GM18951 (cell line): ENCODE results near the gene LANCL1.
"Not testable (repeated sequence)": the region's sequence is repeated elsewhere in the genome, so short reads cannot be mapped to it uniquely, and the experiment has no call there.

Experiments
- POLR2A ChIP-seq: IDR thresholded peaks from 4 replicates; pipeline ENCODE4 v1.6.1; 2011; ENCODE audit warnings: mild to moderate bottlenecking; ENCODE audit not compliant: insufficient read length, insufficient read depth; ENCODE audit errors: extremely low read depth
- in situ Hi-C: fragments of 300-500 bp; cut with MboI; formaldehyde crosslinking; loops from one replicate; pipeline ENCODE4 v1.12.0; 2022; ENCODE audit warnings: low sequenced_read_pairs, mixed read lengths, inconsistent platforms; ENCODE audit not compliant: unreplicated experiment

Gene LANCL1

DNA sequence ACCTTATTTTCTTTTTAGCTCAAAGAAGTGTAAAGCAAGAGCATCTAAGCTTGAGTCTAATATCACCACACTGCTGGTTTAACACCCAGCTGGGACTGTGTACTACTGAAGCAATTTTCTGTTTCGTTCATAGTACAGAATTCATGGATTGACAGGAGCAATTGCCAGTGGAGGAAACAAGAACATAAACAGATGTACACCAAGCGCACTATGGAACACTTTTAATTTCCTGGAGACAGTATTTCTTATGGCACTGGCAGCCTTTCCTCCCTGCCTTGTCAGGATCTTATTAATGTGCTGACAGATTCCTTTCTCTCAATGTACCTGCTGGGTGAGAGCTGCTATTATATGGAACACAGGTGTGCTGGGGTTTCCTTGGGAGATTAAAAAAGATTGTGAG lies 4.2 kb upstream of the LANCL1 start:
- in situ Hi-C loops, result no loop called here
- no peak for TF ChIP-seq POLR2A

DNA sequence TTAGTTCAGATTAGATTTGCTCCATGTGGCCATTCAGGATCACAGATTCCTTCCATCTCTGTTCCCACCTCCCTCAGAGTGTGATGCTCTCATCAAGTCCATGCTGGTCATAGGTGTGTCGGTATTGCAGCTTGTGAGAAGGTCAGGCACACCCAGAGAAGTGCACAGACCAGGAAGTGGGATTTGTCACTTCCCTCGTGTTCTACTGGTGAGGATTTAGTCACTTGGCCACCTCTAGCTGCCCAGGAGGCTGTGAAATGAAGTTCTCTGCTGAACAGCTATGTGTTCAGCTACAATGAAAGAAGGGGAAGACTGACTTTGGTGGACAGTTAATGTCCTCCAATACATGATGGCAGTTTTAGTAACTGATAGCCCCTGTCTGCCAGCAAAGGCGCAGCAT lies 3.5 kb upstream of the LANCL1 start:
- in situ Hi-C loops, result no loop called here
- TF ChIP-seq POLR2A, result no peak

DNA sequence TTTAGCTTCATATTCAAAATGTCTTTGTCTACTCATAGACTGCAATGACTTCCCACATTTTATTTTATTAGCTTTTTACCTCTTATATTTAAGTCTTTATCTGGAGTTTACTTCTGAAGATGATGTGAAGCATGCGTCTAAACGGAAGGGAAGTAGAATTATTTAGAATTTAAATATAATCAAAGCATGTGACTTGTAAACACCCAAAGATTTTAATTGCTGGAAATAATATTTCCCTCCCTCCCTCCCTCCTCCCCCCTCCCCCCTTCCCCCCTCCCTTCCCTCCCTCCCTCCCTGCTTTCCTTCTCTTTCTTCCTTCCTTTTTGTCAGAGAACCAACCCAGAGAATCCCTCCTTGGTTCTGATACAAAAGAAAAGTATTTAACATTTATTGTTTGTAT lies 2.1 kb upstream of the LANCL1 start:
- TF ChIP-seq POLR2A, result no peak
- in situ Hi-C loops, result no loop called here

DNA sequence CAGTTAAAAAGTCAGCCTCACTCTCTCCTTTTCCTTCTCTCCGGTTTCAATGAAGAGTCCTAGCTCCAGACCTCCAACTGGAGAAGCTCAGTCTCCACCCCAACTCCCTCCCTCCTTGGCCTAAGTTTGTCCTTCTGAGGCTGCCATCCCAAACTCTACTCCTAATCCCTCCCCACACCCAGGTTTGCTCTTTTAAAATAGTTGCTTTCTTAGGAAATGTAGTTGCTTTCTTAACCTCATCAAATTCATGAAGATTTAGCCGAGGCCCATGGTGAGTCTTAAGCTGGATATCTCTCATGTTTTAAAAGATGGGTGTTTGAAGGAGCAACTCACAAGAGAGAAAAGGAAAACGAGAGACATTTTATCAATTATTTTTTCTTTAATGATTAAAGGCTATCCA lies 937 bp upstream of the LANCL1 start:
- TF ChIP-seq POLR2A, result no peak
- in situ Hi-C loops, result no loop called here

DNA sequence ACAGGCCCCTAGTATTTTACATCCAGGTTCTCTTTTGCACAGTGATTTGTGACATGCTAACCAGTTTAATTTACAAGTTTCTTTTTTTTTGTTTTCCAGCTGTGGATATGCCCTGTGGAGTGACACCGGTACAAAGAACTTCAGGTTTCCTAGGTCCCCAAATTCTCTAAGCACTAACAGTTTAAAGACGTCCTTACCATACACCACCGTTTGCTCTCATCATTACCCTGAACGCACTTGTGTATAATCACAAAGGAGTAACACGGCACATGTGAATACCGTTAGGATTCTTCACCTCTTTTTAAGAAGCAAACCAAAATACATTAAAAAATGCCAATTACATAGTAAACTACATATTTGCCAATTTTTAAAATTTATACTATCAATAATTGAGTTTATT lies 853 bp downstream of the LANCL1 start:
- TF ChIP-seq POLR2A, result no peak
- in situ Hi-C loops, result no loop called here

DNA sequence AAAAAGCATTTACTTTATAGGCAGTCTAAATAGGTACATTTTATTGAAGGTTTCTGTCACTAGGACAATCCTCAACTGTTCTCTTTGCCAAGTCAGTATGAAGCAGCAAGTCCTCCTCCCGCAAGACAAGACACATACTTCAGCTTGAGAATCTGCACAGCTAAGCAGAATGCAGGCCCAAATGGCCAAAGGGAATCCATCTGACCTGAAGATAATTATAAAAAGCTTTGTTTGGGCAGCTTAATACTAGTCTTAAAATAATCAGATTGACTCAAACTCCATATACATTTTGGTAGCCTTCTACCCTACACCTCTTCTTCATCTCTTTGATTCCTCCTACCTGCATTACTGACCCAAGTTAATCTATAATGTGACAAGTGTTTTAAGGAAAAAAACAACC lies 1.8 kb downstream of the LANCL1 start:
- no peak for TF ChIP-seq POLR2A
- in situ Hi-C loops, result no loop called here

DNA sequence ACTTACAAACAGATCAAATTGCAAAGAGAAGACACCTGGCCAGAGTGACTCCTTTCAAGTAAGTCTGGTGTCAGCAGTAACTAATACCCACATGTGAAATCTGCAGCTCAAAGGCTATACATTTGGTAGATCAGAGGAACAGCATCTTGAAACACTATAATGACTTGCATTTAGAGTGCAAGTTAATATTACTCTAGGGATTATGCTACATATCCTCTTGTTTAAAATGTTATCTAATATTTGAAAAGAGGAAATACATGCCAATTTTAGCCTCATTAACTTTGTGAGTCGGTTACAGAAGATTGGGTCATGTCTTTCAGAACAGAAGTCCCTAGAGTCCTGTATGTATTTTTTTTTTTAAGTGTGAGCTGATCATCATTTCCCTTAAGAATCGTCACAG lies 15.2 kb downstream of the LANCL1 start:
- in situ Hi-C loops, result no loop called here
- no peak for TF ChIP-seq POLR2A

DNA sequence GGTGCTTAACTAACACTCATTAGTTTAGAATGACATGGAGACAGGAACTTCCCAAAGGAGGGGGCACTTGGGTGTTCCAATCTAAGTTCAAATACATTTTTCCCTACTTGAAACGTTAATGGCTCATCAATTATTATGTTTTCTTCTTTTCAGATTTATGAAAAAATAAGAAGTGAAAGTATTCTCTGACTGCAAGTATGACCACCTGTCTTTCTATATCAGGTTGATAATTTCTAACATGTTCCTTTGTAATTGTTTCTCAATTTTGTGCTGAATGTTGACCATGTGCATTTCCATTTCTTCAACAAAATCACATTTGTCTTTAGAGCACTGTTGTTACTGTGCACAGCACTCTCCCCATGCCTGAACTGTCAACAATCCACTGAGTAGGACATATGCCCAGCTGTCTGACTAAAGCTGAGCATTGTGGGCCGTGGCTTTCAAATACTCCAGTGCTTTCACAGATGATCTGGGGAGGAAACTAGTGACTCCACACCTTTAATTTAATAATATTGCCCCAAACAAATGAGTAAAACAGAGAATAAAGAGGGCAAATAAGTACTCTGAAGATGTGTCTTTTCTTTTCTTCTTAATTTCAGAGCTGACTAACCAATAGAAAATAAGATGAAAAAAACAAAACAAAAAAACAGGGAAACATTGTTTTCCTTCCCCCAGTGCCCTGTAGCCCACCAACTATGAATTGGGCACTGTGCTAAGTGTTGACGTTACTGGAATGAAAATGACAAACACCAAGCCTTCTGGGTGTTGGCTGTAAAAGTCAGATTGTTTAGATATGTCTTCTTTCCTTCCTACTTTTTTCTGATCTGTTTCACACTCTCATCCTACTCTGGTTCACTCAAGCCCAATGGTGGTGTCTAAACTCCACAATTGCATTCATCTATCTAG lies 16.0 kb downstream of the LANCL1 start:
- TF ChIP-seq POLR2A, result no peak

DNA sequence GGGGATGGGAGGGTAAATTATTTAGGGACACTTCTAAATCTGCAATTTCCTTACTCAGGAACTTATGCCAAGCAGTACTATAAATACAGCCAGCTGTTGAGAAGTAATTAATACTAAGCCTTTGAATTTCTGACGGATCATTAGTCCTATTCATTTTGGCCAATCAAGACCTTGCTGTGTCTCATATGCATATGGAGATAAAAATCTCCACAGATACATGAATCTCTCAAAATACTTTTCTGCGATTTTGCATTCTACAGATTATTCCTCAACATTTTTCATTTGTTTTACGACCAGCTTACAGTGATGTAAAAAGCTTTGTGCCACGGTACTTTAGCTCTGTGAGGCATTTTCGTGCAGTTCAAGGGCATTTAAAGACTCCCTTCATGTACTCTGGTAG lies 16.7 kb downstream of the LANCL1 start:
- in situ Hi-C loops, result no loop called here
- TF ChIP-seq POLR2A, result no peak

More for the DNA sequence above, 16.0 kb downstream of the LANCL1 start:
- in situ Hi-C loops, result no loop called here

DNA sequence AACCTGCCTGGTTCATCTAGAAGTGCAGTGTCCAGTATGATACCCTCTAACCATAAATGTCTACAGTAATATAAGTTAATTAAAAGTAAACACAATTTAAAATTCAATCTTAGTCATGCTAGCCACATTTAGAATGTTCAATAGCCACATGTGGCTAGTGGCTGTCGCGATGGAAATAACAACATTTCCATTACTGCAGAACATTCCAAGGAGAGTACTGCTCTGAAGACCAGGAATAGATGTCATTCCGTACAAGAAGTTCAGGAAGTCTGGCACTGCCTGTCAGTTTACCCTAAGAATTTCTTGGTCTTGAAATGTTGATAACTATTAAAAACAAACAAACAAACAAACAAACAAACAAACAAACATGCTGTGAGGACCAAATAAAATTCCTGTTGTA lies 17.2 kb downstream of the LANCL1 start:
- no peak for TF ChIP-seq POLR2A
- in situ Hi-C loops, result no loop called here

DNA sequence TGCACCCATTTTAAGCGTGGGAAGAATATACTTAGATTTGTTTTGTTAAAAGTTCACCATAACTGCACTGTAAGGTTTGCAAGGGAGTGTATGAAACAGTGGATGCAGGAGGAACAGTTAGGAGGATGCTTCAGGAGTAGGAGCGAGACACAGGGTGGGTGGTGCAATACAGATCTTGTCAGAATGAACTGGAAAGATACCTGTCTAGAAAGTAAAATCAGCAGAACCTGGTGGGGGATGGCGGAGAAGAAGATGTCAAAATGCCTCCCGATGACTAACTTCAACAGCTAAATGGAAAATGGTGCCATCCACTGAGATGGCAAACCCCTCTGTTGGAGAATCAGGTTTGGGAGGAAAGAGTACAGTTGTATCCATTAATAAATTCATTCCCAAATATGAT lies 18.2 kb downstream of the LANCL1 start:
- in situ Hi-C loops, result no loop called here
- no peak for TF ChIP-seq POLR2A

DNA sequence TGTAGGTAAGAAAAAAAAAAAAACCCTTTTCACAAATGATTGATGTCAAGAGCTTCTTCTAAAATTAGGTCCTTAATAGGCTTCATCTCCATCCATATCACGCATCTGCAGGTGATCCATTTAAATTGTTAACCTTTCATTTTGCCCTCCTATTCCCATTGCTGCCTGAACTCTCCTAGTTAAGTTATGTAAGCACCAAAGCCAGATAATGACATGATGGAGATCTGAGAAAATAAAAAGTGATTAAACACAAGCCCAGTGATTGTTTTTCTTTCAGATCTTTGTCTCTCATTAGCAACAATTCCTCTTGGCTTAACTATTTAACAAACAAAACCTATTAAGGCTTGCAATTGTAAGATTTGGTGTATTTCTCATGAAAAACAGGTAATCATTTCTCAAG lies 20.0 kb downstream of the LANCL1 start:
- no peak for TF ChIP-seq POLR2A
- in situ Hi-C loops, result no loop called here

DNA sequence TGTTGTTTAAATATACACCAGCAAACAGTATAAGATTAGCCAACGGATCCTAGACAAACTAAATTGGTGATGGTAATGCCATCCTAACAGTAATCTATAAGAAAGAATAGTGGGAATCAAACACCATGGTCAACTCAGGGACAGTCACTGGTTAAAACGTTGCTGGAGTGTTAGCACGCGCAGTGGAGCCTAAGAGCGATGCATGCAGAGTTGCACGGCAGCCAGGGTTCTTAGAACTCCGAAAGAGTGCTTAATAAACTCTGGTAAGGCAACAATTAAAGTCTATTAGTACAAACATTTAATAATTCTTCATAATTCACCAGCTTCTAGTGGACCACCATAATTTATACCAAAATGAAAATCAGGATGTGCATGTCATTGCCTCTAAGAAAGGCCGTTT lies 22.2 kb downstream of the LANCL1 start:
- TF ChIP-seq POLR2A, result no peak
- in situ Hi-C loops, result no loop called here

DNA sequence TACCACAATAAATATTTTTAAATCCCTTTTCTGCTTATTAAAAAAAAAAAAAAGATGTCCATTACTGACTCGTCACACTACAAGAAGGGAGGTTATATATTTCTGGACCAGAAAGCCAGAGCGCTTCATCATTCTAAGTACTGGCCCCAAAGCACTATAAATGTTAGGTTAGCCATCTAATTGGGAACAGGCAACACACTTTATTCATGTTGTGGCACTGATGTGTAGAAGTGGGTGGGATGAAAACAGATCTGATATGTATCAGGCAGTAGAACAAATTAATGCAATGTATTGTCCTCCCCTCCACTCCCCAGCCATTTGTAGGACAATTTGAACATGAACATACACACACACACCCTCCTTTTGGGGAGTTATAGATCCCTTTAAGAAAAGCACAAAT lies 24.4 kb downstream of the LANCL1 start:
- in situ Hi-C loops, result no loop called here
- no peak for TF ChIP-seq POLR2A

DNA sequence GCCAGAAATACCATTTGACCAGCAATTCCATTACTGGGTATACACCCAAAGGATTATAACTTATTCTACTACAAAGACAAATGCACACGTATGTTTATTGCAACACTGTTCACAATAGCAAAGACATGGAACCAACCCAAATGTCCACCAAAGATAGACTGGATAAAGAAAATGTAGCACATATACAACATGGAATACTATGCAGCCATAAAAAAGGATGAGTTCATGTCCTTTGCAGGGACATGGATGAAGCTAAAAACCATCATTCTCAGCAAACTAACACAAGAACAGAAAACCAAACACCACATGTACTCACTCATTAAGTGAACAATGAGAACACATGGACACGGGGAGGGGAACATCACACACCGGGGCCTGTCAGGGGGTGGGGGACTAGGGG lies 25.6 kb downstream of the LANCL1 start:
- in situ Hi-C loops, result not testable (repeated sequence)

DNA sequence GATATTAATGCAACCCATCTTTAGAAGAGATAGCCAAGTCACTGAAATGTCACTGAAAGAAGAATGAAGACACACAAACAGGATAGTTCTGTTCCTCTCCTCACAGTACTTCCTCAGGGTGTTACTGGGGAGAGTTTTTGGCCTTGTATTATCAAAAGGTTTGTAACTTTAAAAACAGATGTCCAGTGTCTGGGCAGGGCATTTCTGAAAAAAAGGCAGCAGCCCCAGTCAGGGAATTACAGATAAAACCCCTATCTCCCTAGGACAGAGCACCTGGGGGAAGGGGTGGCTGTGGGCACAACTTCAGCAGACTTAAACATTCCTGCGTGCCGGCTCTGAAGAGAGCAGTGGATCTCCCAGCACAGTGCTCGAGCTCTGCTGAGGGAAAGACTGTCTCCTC lies 30.8 kb downstream of the LANCL1 start:
- no peak for TF ChIP-seq POLR2A
- in situ Hi-C loops, result no loop called here
